Keratinocyte (primary cell): ENCODE measurements around the gene CTDSPL. TPM values are rescaled to one million over a fixed set of nuclear protein-coding genes. Genes with fewer than 3 reads are reported as not detected.
A peak's percentile ranks its signal among the peaks of the same experiment; 100 is the strongest.

Source experiments
- DNase-seq: peaks from one replicate; pipeline ENCODE4 v3.0.0-alpha.2; 2011; ENCODE audit warnings: low read depth, missing footprints, low spot score
- FAIRE-seq: peaks from 2 replicates; lab custom pipeline; 2011; peaks lifted over from hg19 to GRCh38; lab: Jason Lieb, UNC
- H2AFZ ChIP-seq: 2 replicates; pipeline ENCODE4 v1.6.0; 2012; ENCODE audit warnings: low read length, control low read depth, inconsistent platforms; ENCODE audit not compliant: control insufficient read depth
- H3K27ac ChIP-seq: 2 replicates; pipeline ENCODE4 v1.5.1; 2011; ENCODE audit warnings: low read length; ENCODE audit not compliant: control insufficient read depth, insufficient read depth
- H3K27me3 ChIP-seq: 3 replicates; pipeline ENCODE4 v1.6.0; 2011; ENCODE audit warnings: low read length; ENCODE audit not compliant: control insufficient read depth, insufficient read depth; ENCODE audit errors: extremely low read depth
- H3K36me3 ChIP-seq, 2 experiments: 2 replicates in 1 of 2; 3 replicates in 1 of 2; pipeline ENCODE4 v1.5.1; 2011; ENCODE audit warnings: low read length in 2 of 2, mild to moderate bottlenecking in 1 of 2; ENCODE audit not compliant: control insufficient read depth in 2 of 2, insufficient read depth in 2 of 2; ENCODE audit errors: extremely low read depth in 1 of 2
- H3K4me1 ChIP-seq: 3 replicates; pipeline ENCODE4 v1.5.1; 2011; ENCODE audit warnings: low read length; ENCODE audit not compliant: control insufficient read depth, insufficient read depth; ENCODE audit errors: extremely low read depth
- H3K4me2 ChIP-seq: 3 replicates; pipeline ENCODE4 v1.6.0; 2011; ENCODE audit warnings: low read depth, low read length; ENCODE audit not compliant: control insufficient read depth, insufficient read depth; ENCODE audit errors: extremely low read depth
- H3K4me3 ChIP-seq, 3 experiments: fragments of 200-600 bp in 1 of 3; sonication (generic) in 1 of 3; 2 replicates in 2 of 3; 3 replicates in 1 of 3; pipeline ENCODE4 v1.5.1; 2011 to 2016; ENCODE audit warnings: low read length in 3 of 3, mild to moderate bottlenecking in 3 of 3, control low read depth in 2 of 3, inconsistent platforms in 1 of 3, low read depth in 1 of 3, mixed read lengths in 1 of 3, mixed run types in 1 of 3, moderate library complexity in 1 of 3; ENCODE audit not compliant: control insufficient read depth in 2 of 3, insufficient read depth in 2 of 3; ENCODE audit errors: extremely low read depth in 1 of 3
- H3K79me2 ChIP-seq: 2 replicates; pipeline ENCODE4 v1.6.0; 2012; ENCODE audit warnings: low read length; ENCODE audit not compliant: control insufficient read depth, insufficient read depth
- H3K9ac ChIP-seq: 3 replicates; pipeline ENCODE4 v1.6.0; 2011; ENCODE audit warnings: low read length; ENCODE audit not compliant: control insufficient read depth, insufficient read depth; ENCODE audit errors: extremely low read depth
- H3K9me1 ChIP-seq: 3 replicates; pipeline ENCODE4 v1.6.0; 2011; ENCODE audit warnings: low read length; ENCODE audit not compliant: control insufficient read depth, insufficient read depth; ENCODE audit errors: extremely low read depth
- H3K9me3 ChIP-seq: 2 replicates; pipeline ENCODE4 v1.5.1; 2012; ENCODE audit warnings: low read depth, low read length; ENCODE audit not compliant: control insufficient read depth
- H4K20me1 ChIP-seq: 3 replicates; pipeline ENCODE4 v1.6.0; 2011; ENCODE audit warnings: low read length; ENCODE audit not compliant: control insufficient read depth, insufficient read depth; ENCODE audit errors: extremely low read depth
- CTCF ChIP-seq, 3 experiments: IDR thresholded peaks in 1 of 3; conservative IDR thresholded peaks in 1 of 3; optimal IDR thresholded peaks in 1 of 3; 2 replicates in 2 of 3; 3 replicates in 1 of 3; pipeline versions ENCODE3 to v1.5.1; 2011; ENCODE audit warnings: low read length in 3 of 3, mild to moderate bottlenecking in 3 of 3, moderate library complexity in 2 of 3, control low read depth in 1 of 3, inconsistent platforms in 1 of 3; ENCODE audit not compliant: insufficient read depth in 2 of 3; ENCODE audit errors: extremely low read depth in 1 of 3
- EZH2 ChIP-seq: IDR thresholded peaks from one replicate; pipeline ENCODE4 v1.6.1; 2012; ENCODE audit warnings: inconsistent platforms, mild to moderate bottlenecking, low read length, moderate library complexity
- dilution Hi-C: fragments of 300-500 bp; cut with MboI; formaldehyde crosslinking; loops from one replicate; pipeline ENCODE4 v1.7.0; 2020; ENCODE audit warnings: low sequenced_read_pairs; ENCODE audit not compliant: extremely low pct_ligation_motif_present
- polyA plus RNA-seq, 5 experiments: library from polyadenylated mRNA; depleted of rRNA in 3 of 5; stranded (reverse) in 3 of 5; stranded (forward) in 1 of 5; unstranded in 1 of 5; fragments of >200 nt; gene quantifications; 1 replicate in 1 of 5; 2 replicates in 3 of 5; 3 replicates in 1 of 5; pipeline versions ENCODE4 v1.2.1 to v1.2.3, GENCODE V29; 2011 to 2012; ENCODE audit warnings: missing spikeins in 2 of 5, low read depth in 1 of 5, low replicate concordance in 1 of 5

Gene CTDSPL
- polyA plus RNA-seq, 1 donor (not counting 4 experiments of a cell fraction or from before 2014, with no cell fraction given), result 83.2 TPM

- Histone ChIP-seq H3K4me1 (peaks cover 8% of the 10 kb centered on the region), H3K36me3 (peaks cover 6 to 18% of the 10 kb centered on the region in 2 experiments), H3K27ac (no peak overlapping the region), H3K4me3 (no peak overlapping the region), H4K20me1 (no peaks in the 10 kb centered on the region), H3K9ac (no peak overlapping the region), H3K79me2 (no peaks in the 10 kb centered on the region), H3K9me1 (no peaks in the 10 kb centered on the region), H3K4me2 (no peak overlapping the region), H3K9me3 (no peaks in the 10 kb centered on the region), H2AFZ (no peak overlapping the region), H3K27me3 (no peaks in the 10 kb centered on the region)
- TF ChIP-seq CTCF (optimal IDR thresholded peaks at IDR 0.05 in 1 of 3, IDR thresholded peaks at IDR 0.05 in 1 of 3, conservative IDR thresholded peaks at IDR 0.05 in 1 of 3; ENCODE audit: extremely low read depth in 1 of 3, insufficient read depth in 2 of 3, low read length in 3 of 3) (no peak), EZH2 (no peak)
- DNase-seq (no peak), FAIRE-seq (no peak)
- dilution Hi-C loops, result no loop called here
Observed at GRCh38 chr3:38003817-38004414, 142.2 kb downstream of the CTDSPL start.

GRCh38 chr3:38004415-38005075 lies 142.9 kb downstream of the CTDSPL start:
- DNase-seq, result no peak
- no peak overlapping the region for H3K4me2 ChIP-seq
- H3K4me3 ChIP-seq, result no peak overlapping the region
- peaks cover 2 to 18% of the 10 kb centered on the region in 2 experiments for H3K36me3 ChIP-seq
- no peaks in the 10 kb centered on the region for H3K9me3 ChIP-seq
- FAIRE-seq, result peak; percentile 89
- no peaks in the 10 kb centered on the region for H3K9me1 ChIP-seq
- H2AFZ ChIP-seq, result no peak overlapping the region
- H3K79me2 ChIP-seq, result no peaks in the 10 kb centered on the region
- dilution Hi-C loops, result no loop called here
- H4K20me1 ChIP-seq, result no peaks in the 10 kb centered on the region
- H3K4me1 ChIP-seq, result peaks cover 8% of the 10 kb centered on the region
- H3K27ac ChIP-seq, result no peak overlapping the region
- H3K9ac ChIP-seq, result no peak overlapping the region
- TF ChIP-seq CTCF (optimal IDR thresholded peaks at IDR 0.05 in 1 of 3, IDR thresholded peaks at IDR 0.05 in 1 of 3, conservative IDR thresholded peaks at IDR 0.05 in 1 of 3; ENCODE audit: extremely low read depth in 1 of 3, insufficient read depth in 2 of 3, low read length in 3 of 3) (peak in 2 of 3 experiments; percentile 79 to 90), EZH2 (no peak)
- no peaks in the 10 kb centered on the region for H3K27me3 ChIP-seq
